ENCODE data around the gene ANO5.
"Not testable (repeated sequence)": the region's sequence is repeated elsewhere in the genome, so short reads cannot be mapped to it uniquely, and the experiment has no call there.

ANO5 gene

DNA sequence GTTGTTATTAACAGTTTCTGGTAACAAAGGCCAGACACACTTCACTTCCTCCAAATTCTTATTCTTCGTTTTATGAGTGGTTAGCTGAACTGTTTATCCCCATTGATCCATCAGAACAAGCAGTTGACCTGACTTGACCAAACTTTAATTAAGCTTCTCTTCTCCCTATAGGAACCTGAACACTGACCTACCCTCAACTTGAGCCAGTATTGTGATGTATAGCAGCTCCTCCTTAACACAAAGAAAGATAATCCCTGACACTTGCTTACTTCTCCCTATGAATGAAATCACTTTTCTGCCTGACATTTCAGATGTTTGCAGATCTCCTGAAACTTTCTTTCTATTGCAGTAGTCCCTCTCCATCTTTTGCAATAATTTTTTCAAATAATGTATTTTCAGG lies 41.9 kb downstream of the ANO5 start:
- no peak for TF ChIP-seq POLR2A (IDR thresholded peaks at IDR 0.05; ENCODE audit: low read depth, low read length)
- DNase-seq (ENCODE audit: insufficient read length, low spot score) (no peak), FAIRE-seq (no peak)

DNA sequence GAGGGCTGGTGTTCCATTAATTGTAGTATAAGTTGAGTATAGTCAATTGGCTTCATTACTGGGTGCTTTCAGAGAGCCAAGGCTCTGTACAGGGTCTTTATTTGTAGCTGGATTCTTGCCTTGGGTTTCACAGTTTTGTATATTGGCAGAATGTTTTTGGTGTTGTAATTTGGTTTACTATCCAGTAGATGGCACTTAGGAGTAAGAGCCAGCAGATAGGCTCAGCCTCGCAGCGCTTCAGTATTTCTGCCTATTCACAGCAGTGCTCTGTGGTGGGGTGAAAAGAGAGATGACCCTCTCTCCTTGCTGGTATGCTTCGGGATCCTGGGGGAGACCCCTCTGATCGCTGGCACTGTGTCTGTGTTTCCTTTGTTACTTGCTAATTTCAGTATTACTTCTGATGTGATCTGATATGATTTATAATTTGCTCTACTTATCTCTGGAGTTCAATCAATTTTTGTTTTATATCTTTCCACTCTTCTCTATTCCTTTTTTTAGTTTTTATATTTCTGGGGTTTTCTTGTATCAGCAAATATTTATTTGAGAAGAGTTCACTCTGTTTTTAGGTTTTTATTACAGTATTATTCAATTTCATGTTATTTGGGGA lies 52.2 kb downstream of the ANO5 start:
- TF ChIP-seq POLR2A (IDR thresholded peaks at IDR 0.05; ENCODE audit: low read depth, low read length): no peak

DNA sequence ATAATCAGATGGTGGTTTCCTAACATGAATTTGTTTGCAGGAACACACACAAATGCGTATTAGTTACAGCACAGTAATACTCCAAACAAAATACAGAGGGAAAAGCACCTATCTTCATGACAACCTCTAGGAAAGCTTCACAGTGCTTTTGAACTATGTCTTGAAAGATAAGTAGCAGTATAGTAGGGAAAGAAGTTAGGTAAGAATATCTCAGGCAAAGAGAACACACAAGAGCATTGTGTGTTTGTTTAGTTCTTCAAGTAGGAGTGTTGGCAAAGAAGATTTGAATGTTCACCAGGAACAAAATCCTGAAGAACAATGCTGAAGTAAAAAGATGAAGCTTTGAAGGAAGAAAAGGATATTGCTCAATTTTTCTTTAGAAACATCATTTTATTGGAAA lies 54.1 kb downstream of the ANO5 start:
- no peak for TF ChIP-seq POLR2A (IDR thresholded peaks at IDR 0.05; ENCODE audit: low read depth, low read length)
- FAIRE-seq (no peak), DNase-seq (ENCODE audit: insufficient read length, low spot score) (no peak)

More for the DNA sequence above, 52.2 kb downstream of the ANO5 start:
- DNase-seq (ENCODE audit: insufficient read length, low spot score): peak; percentile 1
- FAIRE-seq: peak; percentile 30

DNA sequence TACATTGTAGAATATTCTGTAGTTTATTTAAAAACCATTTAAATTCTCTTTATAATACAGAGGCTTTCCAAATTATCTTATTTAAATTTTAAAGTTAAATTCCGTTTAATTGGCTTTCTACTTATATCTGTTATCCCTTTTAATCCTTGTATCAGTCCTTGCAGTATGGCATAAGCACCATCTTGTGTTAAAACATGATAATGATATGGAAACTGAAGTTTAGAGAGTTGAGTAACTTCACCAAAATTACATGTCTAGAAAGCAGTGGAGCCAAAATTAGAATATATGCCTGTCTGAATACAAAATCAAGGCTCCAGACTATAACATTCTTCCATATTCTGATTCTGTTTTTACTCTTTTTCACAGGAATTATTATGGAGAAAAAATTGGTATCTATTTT lies 57.0 kb downstream of the ANO5 start:
- TF ChIP-seq POLR2A (IDR thresholded peaks at IDR 0.05; ENCODE audit: low read depth, low read length): no peak
- DNase-seq (ENCODE audit: insufficient read length, low spot score): no peak
- no peak for FAIRE-seq

DNA sequence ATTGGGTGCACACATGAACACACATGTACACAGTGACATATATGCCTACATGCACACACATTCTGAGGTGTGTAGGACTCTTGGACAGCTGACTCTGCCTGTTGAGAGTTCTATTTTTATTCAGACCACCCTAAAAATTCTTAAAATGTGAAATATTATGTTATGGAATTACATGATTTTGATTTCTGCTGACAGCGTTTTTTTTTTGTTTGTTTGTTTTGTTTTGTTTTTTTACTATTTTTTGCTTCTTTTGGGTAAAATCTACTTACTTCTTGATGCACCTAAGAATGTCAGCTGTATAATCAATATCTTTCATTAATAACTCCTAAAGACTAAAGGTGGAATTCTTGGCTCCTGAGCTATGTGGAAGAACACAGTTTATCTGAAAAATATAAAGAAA lies 64.0 kb downstream of the ANO5 start:
- no peak for FAIRE-seq
- no peak for DNase-seq (ENCODE audit: insufficient read length, low spot score)
- TF ChIP-seq POLR2A (IDR thresholded peaks at IDR 0.05; ENCODE audit: low read depth, low read length): no peak

DNA sequence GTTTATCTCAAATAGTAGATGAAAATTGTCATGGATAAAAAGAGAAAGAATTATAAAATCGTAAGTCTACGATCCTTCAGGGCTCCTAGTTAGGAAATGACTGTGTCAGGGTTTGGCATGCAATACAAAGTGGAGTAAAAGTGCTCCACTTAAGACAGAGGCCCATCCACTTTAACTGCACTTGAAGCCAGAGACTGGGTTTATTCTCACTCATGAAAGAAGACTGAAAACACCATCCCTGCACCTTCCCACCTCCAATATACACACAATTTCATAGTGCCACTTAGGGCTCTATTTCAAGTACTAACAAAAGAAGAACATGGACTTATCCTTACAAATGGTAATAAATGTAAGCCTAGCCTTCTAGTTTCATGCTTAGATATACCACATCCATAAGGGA lies 70.7 kb downstream of the ANO5 start:
- FAIRE-seq (no peak), DNase-seq (ENCODE audit: insufficient read length, low spot score) (no peak)
- TF ChIP-seq POLR2A (IDR thresholded peaks at IDR 0.05; ENCODE audit: low read depth, low read length): no peak

DNA sequence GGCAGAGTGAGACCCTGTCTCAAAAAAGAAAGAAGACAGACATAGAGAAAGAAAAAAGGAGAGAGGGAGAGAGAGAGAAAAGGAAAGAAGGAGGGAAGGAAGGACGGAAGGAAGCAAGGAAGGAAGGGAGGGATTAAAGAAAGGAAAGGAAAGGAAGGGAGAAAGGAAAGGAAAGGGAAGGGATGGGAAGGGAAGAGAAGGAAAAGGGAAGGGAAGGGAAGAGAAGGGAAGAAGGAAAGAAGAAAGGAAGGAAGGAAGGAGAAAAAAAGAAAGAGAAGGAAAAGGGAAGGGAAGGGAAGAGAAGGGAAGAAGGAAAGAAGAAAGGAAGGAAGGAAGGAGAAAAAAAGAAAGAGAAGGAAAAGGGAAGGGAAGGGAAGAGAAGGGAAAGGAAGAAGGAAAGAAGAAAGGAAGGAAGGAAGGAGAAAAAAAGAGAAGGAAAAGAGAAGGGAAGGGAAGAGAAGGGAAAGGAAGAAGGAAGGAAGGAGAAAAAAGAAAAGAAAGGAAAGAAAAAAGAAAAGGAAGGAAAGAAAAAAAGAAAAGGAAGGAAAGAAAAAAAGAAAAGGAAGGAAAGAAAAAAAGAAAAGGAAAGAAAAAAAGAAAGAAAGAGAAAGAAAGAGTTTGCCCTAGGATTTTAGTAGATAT lies 76.2 kb downstream of the ANO5 start:
- not testable (repeated sequence) for FAIRE-seq

DNA sequence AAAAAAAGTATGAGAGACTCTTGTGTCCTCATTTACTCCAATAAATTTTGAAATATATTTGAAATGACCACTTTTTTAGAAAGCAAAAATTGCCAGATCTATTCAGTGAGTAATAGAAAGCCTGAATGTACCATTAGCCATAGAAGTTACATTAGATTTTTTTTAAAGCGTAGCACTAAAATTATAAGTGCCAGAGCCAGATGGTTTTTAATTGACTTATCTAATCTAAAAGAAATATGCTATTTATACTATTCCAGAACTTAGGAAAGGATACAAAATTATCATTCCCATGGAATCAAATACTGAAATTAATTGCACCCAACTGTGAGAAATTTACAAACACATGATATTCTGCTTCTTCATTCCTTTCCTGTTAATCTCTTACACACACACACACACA lies 80.9 kb downstream of the ANO5 start:
- no peak for FAIRE-seq
- TF ChIP-seq POLR2A (IDR thresholded peaks at IDR 0.05; ENCODE audit: low read depth, low read length): no peak

More for the DNA sequence above, 76.2 kb downstream of the ANO5 start:
- not testable (repeated sequence) for DNase-seq (ENCODE audit: insufficient read length, low spot score)

DNA sequence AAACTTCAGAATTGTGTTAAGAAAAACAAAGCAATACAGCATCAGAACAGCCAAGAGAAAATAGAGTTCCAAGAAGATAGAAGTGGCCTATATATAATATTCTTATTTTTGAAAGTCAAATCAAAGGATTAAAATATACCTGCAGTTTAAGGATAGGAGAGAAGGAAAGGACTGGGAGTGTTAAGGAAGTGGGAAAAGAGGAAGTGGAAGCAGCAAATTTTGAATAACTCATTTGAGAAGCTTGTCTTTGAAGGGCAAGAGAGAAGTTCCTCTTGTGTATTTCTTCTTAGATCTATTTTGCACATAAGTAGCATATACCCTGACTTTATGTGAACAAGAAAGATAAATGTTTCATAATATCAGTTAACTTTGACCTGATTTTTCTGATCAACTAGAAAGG lies 82.7 kb downstream of the ANO5 start:
- DNase-seq (ENCODE audit: insufficient read length, low spot score) (no peak), FAIRE-seq (no peak)
- no peak for TF ChIP-seq POLR2A (IDR thresholded peaks at IDR 0.05; ENCODE audit: low read depth, low read length)

More for the DNA sequence above, 80.9 kb downstream of the ANO5 start:
- no peak for DNase-seq (ENCODE audit: insufficient read length, low spot score)

DNA sequence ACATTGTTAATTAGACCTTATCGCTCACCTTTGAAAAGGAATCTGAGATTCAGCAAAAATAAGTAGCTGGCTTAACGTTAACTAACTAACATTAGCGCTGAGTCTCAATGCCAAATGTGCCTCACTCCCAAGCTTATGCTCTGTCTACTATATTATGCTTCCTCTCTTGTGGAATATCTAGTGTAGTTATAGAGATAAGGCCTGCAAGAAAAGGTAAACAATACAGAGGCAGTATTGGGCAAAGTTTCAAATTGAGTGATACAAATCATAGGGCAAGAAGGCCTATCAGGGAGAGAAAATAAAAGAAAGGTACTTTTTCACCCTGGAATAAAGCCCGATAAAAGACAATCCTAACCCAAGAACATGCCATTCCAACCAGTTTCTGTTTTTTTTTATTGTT lies 83.7 kb downstream of the ANO5 start:
- no peak for TF ChIP-seq POLR2A (IDR thresholded peaks at IDR 0.05; ENCODE audit: low read depth, low read length)
- DNase-seq (ENCODE audit: insufficient read length, low spot score): no peak
- no peak for FAIRE-seq

DNA sequence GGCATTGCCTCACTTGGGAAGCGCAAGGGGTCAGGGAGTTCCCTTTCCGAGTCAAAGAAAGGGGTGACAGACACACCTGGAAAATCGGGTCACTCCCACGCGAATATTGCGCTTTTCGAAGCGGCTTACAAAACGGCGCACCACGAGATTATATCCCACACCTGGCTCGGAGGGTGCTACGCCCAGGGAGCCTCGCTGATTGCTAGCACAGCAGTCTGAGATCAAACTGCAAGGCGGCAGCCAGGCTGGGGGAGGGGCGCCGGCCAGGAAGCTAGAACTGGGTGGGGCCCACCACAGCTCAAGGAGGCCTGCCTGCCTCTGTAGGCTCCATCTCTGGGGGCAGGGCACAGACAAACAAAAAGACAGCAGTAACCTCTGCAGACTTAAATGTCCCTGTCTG lies 92.1 kb downstream of the ANO5 start:
- not testable (repeated sequence) for DNase-seq (ENCODE audit: insufficient read length, low spot score); FAIRE-seq

DNA sequence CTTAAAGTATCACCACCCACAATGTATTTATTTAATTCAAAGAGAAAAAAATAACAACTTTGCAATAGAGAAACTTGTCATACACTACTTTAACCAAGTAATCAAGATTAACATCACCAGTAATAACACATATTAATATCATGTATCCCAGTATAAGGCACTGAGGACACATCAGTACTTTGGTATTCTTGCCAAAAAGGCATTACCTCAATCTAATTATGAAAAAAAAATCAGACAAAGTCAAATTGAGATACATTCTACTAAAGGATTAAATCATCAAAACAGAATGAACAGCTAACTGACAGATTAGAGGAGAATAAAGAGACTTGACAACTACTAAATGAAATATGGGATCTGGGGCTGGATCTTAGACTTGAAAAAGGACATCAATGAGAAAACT lies 109.5 kb downstream of the ANO5 start:
- FAIRE-seq (no peak), DNase-seq (ENCODE audit: insufficient read length, low spot score) (no peak)
- TF ChIP-seq POLR2A (IDR thresholded peaks at IDR 0.05; ENCODE audit: low read depth, low read length): no peak

DNA sequence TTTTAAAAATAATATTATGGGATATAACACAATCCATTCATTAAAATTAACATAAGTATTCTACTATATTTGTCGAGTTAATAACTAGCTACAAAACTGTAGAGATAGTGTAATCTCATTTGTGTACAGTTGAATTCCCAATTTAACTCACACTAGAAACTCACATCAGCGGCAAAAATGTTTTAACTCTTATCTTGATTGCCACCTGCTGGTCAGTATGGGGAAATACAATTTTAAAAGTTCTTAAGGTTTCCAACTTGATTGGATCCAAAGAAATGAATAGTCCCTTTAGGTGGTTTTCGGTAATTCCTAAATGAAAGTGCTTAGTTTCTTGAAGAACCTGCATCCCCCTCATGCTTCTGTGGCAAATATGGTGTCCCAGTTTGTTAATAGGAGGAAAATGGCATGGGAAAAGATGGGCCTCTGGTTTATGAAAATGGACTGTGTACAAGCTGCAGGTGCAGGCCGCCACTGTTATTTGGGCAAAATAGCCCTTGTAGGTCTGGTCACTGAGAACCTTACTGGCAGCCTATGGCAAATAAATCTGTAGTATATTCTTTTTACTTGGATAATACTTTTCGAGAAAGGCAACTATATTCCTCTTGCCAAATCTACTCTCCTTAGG lies 111.6 kb downstream of the ANO5 start:
- FAIRE-seq (peak; percentile 38), DNase-seq (ENCODE audit: insufficient read length, low spot score) (no peak)
- no peak for TF ChIP-seq POLR2A (IDR thresholded peaks at IDR 0.05; ENCODE audit: low read depth, low read length)

DNA sequence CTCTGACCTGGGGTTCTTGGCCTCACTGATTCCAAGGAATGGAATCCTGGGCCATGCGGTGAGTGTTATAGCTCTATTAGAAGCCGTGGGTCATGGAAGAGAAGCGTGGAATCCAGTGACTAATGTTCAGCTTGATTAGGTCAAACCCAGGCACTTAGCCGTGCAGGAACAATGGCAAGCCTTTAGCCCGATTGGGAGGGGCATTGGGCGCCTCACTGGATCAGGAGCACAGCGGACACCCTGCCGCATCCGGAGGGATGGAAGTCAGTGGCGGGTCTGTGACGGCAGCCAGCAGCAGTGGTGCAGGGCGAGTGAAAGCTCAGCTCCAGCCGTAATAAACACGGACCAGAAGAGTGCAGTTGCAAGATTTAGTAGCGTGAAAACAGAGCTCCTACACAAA lies 124.8 kb downstream of the ANO5 start:
- FAIRE-seq (no peak), DNase-seq (ENCODE audit: insufficient read length, low spot score) (no peak)
- TF ChIP-seq POLR2A (IDR thresholded peaks at IDR 0.05; ENCODE audit: low read depth, low read length): no peak

DNA sequence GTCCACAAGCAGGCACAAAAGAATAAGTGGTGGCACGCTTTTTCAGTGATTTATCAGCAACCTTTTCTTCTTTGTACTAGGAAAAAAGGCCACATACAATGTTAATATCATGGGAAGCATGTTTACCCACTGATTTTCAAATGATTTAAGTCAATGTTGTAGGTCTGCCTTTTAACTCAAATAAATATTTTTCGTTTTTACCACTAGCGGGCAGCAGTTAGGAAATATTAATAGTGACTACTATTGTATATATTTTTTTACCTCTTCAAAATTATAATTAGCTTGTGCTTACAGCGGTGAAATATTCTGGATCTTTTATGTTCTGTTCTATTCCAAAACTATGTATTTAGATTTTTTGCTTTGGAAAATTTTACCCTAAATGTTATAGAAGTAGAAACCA lies 138.9 kb downstream of the ANO5 start:
- TF ChIP-seq POLR2A (IDR thresholded peaks at IDR 0.05; ENCODE audit: low read depth, low read length): no peak
- FAIRE-seq (no peak), DNase-seq (ENCODE audit: insufficient read length, low spot score) (no peak)
